Stimulated activated CD4-positive, alpha-beta T cell treated with anti-CD3 and anti-CD28 coated beads, Interleukin-15, amount 100 ng/mL, for 1 hour (primary cell): ENCODE measurements around the gene LGR6.
"Not testable (repeated sequence)": the region's sequence is repeated elsewhere in the genome, so short reads cannot be mapped to it uniquely, and the experiment has no call there.

Experiments
- DNase-seq, 2 donors: peaks; one replicate each; pipeline ENCODE4 v3.0.0-alpha.2; 2020; ENCODE audit warnings: low read depth in 1 of 2, low spot score in 1 of 2

The LGR6 gene

DNA sequence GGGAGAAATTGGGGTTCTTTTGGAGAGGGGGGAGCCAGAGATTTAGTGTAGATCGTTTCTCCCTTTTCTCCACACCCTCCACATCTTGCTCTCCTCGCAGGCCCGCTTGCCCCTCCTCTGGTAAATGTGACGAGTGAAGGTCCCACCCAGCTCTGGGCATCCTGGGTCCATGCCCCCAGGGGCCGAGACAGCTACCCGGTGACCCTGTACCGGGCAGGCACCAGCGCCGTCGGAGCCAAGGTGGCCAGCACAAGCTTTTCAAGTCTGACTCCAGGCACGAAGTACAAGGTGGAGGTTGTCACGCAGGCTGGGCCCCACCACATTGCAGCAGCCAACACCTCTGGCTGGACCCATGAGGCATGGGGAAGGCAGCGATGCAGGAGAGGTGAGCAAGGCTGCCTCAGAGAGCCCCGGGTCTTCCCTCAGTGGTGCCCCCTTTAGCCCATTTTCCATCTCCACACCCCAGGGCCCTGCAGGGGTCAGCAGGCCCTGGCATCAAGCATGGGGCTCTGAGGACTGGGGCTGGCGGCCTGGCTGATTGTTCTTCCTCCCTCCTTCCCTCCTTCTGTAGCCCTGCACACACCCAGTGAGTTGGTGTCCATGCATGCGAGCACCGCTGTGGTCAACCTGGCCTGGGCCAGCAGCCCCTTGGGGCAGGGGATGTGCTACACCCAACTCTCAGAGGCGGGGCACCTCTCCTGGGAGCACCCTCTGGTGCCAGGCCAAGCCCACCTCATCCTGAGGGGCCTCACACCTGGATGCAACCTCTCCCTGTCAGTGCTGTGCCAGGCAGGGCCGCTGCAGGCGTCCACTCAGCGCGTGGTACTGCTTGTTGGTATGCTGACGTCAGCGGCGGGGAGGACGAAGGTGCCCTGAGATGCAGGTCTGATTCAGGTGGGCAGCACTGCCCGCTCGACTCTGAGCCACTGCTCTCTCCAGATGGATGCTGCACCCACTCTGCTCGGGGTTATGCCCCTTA is 16.4 kb upstream of the LGR6 start:
- no peak for DNase-seq

DNA sequence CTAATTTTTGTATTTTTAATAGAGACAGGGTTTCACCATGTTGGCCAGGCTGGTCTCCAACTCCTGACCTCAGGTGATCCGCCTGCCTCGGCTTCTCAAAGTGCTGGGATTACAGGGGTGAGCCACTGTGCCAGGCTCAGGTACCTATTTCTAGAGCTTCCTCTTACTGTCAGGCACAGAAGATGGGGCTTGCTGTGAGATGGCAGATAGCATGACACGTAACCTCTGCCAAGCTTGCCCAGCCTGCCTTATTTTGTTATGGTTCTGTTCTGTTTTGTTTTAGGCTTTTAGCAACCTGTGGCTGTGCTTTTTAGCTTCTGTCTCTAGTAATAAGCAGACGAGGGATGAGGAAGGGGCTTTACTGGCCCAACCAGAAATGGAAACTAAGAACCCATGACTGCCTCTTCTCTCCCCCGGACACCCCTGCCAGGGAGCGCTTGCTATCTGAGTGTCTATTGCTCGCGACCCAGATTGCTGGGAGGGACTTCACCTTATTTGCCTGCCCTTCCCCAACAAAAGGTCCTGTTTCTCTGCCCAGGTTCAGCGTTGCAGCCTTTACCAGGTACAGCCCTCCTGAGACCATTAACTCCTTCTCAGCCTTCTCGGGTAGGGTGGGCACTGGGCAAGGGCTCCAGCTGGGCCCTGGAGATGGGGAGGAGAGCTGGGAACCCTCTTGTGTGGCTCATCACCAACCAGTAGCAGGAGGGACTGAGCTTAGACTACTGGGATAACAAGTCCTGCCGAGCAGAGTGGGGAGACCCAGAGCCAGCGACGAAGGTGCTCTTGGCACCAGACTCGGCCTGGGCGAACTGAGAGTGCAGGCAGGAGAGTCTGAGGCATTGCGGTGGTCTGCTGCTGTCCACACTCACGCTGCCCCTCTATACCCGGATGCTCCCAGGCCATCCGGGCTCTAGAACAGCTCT is 13.5 kb upstream of the LGR6 start:
- DNase-seq: no peak

DNA sequence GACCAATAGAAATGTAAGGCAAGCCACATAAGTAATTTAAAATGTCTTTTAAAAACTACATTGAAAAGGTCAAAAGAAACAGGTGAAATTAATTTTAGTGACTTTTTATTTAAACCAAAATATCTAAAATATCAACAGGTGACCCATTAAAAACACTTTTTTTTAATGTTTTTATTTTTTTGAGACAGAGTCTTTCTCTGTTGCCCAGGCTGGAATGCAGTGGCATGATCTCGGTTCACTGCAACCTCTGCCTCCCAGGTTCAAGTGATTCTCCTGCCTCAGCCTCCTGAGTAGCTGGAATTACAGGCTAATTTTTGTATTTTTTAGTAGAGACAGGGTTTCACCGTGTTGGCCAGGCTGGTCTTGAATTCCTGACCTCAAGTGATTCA is 12.9 kb upstream of the LGR6 start:
- DNase-seq: not testable (repeated sequence)

DNA sequence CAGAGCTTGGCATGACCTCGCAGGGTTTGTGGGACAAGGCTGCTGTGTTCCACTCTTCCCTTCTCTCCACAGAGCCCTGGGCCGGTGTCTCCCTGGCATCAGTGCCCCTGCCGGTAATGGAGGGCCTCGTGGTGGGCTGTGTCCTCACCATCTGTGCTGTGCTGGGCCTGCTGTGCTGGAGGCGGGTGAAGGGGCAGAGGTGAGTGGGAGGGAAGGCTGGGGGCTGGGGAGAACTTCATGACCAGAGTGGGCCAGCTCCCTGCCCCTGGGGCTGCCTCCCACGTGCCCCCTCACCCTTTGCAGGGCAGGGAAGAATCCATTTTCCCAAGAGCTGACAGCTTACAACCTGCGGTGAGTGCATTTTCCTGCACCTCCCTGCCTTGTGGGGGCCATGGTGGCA is 12.0 kb upstream of the LGR6 start:
- DNase-seq: no peak

DNA sequence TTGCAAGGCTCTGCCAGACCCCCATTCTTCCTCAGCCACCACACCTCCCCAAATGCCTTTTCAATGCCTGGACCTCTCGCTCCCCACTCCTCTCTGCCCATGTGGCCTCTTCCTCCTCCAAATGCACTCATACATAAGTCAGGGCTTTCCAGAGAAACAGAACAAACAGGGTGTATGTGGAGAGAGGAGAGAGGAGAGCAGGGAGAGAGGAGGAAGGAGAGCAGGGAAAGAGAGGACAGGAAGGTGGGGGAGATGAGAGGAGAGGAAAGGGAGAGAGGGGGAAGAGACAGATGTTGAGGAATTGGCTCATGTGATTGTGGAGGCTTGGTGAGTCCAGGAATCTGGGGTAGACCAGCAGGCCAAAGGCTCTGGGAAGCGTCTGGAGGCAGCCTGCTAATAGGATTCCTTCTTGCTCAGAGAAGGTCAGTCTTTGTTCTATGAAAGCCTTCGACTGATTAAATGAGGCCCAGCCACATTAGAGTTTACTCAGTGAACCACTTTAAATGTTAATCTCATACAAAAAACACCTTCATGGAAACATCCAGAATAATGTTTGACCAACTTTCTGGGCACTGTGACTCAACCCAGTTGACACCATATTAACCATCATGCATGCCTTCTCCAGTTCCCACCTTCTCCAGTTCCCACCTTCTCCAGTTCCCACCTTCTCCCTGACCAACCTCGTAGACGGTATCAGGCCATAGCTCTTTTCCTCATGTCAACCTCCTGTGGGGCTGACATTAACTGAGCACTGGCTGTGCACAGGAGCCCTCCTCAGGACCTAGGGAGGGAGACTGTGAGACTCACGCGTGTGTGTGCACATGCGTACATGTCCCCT is 11.3 kb upstream of the LGR6 start:
- no peak for DNase-seq

DNA sequence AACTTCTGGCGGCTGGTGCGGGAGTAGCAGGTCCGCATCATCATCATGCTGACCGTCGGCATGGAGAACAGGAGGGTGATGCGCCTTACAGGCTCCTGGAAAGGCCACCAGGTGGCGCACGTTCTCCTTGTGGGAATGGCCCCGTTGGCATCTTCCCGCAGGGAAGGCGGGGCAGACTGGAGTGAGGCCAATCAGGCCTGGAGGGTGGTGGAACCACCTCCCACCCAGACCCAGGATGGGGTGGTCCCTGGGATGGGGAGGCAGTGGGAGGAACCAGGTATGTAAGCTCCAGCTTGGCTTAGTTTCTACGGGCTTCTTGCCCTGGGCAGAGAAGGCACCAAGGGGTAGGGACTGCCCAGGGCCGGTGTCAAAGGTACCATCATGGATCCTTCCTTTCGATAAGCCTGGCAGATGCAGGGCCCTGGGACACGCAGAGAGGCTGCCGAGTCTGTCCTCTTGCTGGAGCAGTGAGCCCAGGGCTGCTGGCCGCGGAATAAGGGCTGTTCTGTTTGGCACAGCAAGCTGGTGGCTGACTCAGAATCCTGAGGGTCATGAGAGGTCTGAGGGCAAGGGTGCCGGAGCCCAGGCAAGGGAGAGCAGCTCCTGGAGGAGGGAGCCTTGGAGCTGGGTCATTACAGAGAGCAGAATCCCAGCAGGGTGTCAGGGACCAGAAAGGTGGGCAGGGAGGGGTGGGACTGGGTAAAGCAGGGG is 8.7 kb upstream of the LGR6 start:
- peak; percentile 34 to 59 for DNase-seq

DNA sequence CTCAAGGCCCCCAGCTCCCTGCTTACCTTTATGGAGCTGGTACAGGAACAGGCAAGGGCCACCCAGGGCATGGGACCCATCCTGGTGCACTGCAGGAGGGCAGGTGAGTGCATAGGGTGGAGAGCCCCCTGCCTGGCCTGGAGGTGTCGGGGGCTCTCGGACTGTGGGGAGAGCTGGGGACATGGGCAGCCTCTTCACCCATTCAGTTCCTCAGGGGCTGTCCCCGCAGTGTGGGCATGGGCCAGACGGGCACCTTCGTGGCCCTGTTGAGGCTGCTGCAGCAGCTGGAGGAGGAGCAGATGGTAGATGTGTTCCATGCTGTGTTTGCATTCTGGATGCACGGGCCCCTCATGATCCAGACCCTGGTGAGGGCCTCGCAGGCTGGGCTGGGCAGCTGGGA is 7.3 kb upstream of the LGR6 start:
- no peak for DNase-seq

DNA sequence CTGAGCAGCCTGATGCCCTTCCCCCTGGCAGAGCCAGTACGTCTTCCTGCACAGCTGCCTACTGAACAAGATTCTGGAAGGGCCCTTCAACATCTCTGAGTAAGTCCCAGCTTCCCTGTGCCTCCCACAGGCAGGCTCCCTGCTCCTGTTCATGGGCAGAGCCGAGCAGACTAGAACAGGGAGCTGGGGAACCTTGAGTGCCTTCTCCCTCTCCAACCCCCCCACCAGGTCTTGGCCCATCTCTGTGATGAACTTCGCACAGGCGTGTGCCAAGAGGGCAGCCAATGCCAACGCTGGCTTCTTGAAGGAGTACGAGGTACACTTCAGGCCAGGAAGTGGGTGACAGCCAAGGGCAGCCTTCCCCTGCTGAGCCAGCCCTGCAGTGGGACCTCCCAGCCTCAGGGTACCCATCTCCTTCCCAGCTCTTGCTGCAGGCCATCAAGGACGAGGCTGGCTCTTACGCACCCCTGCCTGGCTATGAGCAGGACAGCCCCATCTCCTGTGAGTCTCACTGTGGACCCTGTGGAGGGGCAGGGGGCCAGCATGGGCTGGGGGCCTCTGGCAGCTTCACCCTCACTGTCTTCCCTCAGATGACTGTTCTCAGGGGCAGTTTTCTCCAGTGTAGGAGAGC is 6.4 kb upstream of the LGR6 start:
- DNase-seq: no peak

DNA sequence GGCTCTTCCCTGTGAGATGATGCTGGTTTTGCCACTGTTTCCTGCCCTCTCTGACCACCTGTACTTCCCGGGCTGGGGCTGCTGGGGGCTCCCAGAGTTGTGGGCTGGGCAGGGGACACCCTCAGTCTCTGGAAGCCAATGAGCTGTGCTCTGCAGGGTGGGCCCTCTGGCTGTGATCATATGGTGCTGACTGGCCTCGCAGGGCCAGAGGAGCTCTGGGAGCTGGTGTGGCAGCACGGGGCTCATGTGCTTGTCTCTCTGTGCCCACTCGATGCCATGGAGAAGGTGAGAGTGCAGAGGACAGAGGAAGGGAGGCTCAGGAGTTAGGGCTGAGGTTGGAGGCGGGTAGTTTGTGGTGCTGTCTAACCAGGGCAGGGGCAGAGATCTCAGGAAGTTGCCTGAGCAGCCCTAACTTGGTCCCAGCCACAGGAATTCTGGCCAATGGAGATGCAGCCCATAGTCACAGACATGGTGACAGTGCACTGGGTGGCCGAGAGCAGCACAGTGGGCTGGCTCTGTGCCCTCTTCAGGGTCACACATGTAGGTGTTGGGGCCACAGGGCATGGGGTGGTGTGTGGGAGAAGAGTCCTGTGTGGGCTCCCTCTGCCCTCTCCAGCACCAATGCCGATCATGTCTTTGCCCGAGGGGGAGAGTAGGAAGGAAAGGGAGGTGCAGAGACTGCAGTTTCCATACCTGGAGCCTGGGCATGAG is 5.7 kb upstream of the LGR6 start:
- no peak for DNase-seq

DNA sequence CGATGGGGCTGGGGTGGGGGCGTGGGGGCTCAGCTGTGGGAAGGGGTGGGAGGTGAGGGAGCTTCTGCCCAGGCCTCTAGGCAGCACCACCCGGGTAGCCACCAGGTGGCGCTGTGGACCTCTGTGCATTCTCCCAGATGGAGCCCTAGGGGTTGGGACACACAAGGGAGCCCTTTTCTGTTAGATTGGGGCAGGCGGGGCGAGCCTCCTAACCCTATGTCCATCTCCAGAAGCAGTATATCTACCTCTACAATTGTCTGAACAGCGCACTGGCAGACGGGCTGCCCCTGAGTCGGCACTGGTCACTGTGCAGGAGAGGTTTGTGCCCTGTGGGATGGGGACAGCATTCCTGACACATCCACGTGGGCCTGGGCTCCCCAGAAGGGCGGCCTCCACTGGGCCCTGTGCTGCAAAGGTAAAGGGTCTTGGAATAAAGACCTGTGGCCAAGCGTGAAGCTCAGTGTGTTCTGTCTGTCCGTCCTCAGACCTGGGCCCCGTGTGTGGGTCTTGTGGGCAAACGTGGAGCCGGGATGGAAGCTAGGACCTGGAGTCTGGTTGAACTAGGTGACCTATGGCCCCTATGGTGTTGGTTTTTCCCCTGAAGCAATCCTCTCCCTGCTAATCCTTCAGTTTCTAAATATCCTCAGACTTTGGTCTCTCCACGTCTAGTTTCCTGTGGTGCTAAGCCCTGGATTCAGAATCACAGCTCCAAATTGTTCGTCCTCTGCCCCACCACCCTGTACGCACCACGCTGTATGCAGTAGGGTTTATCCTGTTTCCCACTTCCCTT is 4.4 kb upstream of the LGR6 start:
- peak; percentile 55 to 68 for DNase-seq

DNA sequence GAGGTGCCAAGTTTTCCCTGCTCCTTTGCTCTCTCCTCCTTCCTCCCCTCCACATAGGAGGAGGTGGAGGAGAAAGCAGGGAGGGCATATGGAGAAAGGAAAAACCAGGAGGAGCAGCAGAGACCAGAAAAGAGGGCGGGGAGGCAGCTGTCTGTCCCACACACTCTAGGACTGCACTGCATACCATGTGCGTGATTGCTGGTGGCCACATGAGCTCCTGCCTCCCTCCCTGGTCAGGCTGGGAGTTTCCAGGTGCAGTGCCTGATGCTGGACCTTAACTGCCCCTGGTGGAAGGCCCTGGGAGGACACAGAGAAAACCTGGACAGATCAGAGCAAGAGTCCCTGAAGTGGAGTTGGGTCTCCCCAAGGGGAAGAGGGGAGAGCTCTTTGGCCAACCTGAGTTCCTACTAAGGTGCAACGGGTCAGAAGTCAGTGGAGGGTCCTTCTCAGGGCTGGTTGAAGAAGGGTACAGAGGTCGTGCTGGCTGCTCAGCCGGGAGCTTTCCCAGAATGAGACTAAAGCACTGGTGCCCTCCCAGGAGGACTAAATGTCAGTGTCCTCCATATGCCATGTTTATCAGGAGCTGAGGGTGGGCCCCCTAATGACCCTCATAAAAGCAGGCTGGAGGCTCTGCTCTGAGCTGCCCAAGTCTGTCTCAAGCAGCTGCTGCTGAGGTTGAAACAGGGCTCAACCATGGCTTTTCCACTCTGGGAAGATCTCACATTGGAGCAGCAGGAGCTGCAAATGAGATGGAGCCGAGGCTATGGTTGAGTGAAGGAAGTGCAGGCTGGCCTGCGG is 3.5 kb upstream of the LGR6 start:
- DNase-seq: no peak

DNA sequence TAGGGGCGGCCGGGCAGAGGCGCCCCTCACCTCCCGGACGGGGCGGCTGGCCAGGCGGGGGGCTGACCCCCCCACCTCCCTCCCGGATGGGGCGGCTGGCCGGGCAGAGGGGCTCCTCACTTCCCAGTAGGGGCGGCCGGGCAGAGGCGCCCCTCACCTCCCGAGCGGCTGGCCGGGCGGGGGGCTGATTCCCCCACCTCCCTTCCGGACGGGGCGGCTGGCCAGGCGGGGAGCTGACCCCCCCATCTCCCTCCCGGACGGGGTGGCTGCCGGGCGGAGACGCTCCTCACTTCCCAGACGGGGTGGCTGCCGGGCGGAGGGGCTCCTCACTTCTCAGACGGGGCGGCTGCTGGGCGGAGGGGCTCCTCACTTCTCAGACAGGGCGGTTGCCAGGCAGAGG is 2.2 kb upstream of the LGR6 start:
- not testable (repeated sequence) for DNase-seq

DNA sequence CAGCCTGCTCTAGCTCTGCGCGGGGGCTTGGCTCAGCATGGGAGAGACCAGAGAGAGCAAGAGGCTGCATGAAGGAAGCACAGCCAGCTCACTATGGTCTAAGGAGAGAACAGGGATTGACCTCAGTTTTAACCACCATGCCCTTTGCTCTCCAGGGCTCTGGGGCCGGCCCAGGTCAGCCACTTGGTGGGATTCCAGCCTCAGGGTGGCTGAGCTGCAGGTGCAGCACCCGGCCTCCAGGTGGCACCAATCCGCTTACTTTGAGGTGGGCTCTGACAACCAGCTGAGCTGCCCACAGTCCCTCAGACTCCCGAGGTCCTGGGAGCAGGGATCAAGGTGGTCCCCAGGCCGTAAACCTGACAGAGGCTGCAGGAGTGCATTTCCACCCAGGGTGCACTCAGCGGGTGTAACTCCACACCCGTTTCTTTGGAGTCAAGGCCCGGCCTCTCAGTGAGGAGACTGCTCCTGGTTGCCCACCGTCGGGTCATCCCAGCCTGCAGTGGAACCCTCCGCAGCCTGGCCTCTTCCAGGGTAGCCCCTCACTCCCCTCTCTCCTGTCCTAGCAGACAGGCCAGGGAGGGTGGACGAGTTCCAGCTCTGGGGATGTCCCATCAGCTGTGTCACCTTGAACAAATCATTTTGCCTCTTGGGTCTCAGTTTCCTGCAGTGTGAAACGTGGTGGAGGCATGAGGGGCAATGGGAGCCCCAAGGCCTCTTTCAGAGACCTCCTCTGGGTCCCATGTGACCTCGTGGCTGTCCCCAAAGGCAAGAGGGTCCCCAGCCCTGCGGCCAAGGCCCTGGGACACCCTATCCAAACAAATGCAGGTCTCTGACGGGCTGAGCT is 607 bp upstream of the LGR6 start:
- DNase-seq: peak; percentile 22 to 33

DNA sequence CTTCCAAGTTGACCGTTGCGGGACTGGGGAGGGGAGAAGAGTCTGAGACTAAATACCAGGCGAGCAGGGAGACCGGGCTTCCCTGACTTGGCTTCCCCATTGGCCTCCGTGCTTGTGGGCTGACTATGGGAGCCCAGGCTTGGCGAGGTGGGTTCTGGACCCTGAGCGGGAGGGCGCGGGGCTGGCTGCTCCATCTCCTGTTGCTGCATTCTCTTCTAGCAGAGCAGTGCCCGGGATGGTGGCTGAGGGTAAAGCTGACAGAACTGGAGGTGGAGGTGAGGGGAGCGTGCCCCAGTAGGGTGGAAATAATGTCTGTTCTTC is 689 bp downstream of the LGR6 start:
- DNase-seq: no peak

DNA sequence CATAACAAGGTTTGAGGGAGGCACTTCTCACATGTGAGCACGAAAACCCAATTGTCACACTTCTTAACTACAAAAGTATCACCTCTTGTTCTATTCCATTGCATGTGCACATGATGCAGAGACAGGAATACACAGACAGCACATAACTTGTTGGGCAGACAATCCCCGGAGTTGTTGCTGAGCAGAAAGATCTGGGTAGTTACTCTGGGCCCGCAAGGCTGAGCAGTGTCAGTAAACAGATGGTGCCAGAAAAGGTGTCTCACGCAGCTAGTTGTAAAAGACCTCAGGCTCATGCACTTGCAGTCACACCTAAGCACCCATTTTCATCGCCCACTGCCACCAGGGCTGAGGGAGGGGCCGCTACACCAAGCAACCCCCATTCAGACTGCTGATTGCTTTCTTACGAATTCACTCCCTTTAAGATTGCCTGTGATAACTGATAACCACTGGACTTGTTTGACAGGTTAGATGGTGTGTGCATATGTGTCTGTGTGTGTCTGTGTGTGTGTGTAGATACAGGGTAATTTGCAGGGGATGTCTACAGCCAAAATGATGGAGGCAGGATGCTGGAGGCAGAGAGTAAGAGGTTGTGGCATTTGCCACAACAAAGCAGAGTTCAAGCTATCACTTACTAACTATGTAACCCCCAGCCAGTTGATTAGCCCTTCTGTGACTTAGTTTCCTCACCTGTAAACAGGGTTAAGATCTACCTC is 4.2 kb downstream of the LGR6 start:
- no peak for DNase-seq

DNA sequence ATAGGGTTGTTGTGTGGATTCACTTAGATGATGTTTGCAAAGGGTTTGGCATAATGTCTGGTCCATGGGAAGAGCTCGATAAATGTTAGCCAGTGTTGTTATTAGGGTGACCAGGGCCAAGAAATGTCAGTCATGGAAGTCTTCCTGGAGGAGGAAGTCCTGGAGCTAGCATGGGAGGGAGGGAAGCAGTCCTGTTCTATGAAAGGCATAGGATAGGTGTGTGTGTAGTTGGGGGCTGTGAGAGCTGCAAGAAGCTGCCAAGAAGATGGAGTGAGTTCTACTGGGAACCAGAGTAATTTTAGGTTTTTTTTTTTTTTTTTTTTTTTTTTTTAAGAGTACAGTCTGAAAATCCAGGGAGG is 4.7 kb downstream of the LGR6 start:
- no peak for DNase-seq
